Stimulated activated CD8-positive, alpha-beta memory T cell treated with anti-CD3 and anti-CD28 coated beads, Interleukin-15, amount 100 ng/mL, for 1 hour (primary cell): ENCODE measurements around the gene TMEM170A.
"Not testable (repeated sequence)": the region's sequence is repeated elsewhere in the genome, so short reads cannot be mapped to it uniquely, and the experiment has no call there.

ENCODE experiments used
- DNase-seq: peaks from one replicate; pipeline ENCODE4 v3.0.0-alpha.2; 2020; ENCODE audit warnings: low read depth

The TMEM170A gene

GRCh38 chr16:75481475-75481874 lies 17.0 kb upstream of the TMEM170A start:
- DNase-seq: no peak

- no peak for DNase-seq
These were observed 15.0 kb upstream of the TMEM170A start for GRCh38 chr16:75479421-75479990.

GRCh38 chr16:75478480-75479345 lies 14.2 kb upstream of the TMEM170A start:
- DNase-seq: no peak

DNA sequence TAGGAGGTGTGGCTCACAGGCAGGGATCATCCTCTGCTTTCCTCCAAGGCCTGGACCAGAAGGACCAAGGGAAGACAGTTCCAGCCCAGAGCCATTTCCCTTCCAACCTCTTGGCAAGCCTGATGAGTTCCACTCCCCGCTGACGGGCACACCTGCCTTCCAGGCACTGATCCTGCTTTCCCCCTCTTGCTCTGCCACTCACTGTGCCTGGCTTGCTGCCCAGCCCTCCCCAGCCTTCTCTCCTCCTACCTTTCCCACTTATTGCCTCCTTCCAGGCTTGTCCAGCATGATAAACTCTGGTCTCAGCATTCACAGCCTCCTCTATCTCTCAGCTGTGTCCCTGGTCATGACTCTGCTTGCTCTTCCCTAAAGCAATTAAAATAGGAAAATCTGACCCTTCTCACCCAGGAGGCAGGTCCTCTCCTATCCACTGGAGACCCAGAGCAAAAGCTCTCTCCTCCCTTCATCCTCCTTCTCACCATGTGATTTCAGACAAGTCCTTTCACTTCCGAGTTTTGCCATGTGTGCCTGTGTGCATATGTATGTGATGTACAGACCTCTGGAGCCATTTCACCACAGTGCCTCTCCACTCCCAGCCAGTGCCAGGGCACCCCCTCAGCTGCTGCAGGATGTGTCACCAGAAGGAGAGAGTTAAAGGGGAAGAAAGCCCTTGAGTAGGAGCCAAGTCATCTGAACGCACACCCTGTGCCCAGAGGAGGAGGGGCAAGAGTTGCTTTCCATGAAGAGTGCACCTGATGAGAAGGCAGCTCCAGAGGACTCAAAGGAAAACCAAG lies 13.4 kb upstream of the TMEM170A start:
- DNase-seq: no peak

DNA sequence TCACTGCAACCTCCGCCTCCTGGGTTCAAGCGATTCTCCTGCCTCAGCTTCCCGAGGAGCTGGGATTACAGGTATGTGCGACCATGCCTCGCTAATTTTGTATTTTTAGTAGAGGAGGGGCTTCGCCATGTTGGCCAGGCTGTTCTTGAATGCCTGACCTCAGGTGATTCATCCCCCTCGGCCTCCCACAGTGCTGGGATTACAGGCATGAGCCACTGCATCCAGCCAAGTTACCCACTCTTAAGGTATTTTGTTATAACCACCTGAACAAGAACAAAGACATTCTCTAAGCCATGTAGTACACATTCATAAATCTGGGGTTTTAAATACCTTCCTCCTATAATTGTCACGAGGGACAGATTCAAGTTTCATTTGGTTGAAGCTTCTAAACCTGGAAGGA lies 12.3 kb upstream of the TMEM170A start:
- no peak for DNase-seq

DNA sequence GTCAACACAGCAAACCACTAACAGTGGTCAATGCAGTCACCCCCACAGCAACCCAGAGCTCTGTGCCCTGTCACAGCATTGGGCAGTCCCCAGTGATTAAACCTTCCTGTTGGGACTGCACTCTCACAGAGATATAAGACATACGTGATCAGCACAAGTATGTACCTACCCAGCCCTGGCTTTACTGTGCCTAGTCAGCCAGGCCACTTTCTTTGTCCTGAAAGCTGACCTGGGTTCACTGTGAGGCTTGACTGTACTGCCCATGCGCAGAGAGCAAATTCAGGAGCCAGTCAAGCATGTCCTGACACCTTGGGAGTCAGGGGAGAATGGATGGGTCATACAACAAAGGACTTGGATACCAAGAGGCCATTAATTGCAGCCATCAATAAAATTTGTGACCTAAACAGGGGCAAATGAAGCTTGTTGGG lies 10.9 kb upstream of the TMEM170A start:
- DNase-seq: no peak

DNA sequence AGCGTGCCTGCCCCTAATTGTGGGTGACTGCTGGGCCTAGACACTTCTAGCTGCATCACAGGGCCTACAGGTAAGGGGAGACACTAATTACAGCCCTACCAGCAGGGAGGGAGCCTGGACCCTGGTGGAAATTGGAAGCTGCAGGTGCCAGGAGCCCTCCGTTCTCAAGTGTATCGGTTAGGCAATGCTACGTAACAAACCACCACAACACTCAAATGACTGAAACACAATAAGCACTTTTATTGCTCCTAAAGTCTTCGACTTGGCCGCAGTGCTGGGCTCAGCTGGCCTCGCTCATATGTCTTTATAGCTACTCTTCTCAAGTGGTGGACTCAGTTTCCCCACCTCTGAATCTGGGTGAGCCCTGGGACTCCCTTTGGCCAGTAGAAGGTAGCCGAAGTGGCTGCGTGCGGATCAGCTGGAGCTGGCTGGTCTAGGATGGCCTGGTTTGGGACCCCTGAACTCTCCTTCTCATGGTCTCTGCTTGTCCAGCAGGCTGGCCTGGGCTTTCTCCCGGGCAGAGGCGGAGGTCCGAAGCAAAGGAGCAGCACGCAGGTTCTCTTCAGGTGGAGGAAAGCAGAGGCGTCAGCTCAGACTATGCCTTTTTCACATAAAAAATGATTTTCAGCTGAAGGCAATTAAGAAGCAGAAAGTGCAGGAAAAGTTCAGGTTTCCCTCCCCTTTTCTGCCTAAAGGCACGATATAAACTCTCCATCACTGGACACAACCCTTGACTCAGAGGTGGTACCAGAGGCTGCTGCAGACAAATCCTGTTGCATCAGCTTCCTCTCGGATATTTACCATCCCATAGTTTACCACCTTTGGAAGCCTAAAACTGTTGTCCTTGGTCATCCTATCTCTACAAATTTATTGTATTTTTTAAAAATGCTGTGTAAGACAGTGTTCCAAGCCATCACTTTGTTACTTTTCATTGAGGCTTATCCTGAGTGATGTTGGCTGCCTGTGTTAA lies 8.7 kb upstream of the TMEM170A start:
- DNase-seq: no peak

GRCh38 chr16:75471723-75472633 lies 7.5 kb upstream of the TMEM170A start:
- DNase-seq: no peak

- DNase-seq: no peak
These were observed 2.3 kb upstream of the TMEM170A start for GRCh38 chr16:75466760-75467159.

DNA sequence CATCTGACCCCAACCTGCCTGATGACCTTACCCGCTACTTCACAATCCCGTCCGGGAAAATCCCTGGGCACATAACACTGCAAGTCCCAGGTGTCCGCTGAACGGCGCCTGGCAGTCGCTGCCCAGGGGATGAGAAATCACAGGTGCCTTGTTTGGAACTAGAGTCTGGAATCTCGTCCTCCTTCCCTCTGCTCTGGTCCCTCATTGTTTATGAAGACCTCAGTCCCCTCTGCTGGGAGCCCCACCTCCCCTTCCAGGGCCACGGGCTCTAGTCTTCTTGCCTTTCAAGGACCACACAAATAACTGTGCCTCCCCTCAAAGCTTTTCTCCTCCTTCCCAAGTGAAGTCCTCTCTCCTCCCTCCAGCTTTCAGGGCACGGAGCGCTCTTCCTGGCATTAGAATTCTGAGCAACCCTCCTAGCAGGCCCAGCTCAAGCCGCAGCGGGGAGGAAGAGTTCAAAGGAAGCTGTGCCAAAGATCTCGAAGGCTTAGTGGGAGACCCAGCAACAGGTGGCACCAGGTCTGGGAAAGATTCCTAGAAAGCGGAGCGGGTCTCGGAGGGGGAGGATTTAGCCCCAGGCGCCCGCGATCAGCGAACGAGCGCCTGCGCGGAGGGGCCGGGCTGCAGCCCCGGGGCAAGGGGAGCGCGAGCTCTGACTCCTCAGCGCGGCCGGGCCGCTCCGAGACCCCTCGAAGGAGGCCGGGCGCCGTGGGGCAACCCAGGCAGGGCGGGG lies 934 bp downstream of the TMEM170A start:
- not testable (repeated sequence) for DNase-seq

DNA sequence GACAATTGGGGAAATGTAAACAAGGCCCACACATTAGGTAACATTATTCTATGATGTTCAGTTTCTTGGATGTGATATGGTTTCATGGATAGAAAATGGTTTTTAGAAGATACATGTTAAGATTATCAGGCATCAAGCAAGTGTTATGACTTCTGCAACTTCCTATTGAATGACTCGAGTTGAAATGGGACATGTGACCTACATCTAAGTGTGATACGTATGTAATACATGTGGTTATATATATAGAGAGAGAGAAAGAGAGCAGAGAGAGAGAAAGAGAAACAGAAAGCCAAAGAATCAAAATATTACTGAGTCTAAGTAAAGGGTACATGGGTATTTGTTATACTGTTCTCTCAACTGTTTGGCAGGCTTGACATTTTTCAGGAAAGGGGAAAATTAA lies 1.7 kb downstream of the TMEM170A start:
- DNase-seq: no peak

- DNase-seq: no peak
These were observed 2.9 kb downstream of the TMEM170A start for GRCh38 chr16:75461575-75461974.

DNA sequence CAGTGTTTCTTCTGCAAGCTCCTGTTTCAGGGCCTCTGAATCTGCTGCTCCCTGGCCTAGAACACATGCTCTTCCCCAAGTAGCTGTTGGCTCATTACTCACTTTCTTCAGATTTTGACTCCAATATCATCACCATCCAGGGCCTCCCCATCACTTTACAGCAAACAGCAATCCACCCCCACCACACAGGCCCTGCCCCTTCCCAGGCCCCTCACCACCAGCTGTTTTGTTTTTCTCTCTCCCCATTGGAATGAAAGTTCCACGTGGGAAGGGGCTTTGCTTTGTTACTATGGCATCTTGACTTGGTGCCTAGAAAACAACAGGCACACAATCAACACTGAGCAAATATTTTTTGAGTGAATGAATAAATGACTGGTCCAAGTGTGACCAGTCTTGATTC lies 4.0 kb downstream of the TMEM170A start:
- no peak for DNase-seq

DNA sequence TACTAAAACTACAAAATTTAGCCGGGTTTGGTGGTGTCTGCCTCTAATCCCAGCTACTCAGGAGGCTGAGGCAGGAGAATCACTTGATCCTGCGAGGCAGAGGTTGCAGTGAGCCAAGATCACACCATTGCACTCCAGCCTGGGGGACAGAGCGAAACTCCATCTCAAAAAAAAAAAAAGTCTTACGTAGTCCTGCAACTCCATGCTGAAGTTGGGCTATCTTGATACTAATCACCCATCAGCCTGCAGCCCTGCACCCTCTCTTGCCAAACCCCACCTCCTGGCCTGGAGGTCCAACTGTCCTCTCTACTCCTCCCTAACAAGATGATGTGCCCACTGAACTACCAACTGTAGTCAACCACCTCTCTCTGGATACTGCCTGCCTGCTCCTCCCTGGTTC lies 4.8 kb downstream of the TMEM170A start:
- DNase-seq: no peak

- DNase-seq: no peak
These were observed 6.0 kb downstream of the TMEM170A start for GRCh38 chr16:75458439-75458838.

DNA sequence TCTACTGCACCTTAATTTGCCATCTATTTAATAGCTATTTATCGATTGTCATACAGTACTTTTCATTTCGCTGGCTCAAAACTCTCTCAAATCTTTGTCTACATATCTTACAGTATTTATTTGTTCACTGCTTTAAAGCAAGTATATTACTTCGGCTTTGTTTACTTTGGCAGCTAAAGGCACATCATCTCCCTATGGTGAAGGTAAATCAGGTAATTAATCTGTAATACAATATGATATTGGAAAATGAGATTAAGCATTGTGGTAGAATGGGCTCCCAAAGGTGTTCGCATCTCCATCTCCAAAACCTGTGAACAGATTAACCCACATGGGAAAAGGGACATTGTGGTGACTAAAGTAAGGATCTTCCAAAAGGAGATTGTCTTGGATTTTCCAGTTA lies 6.5 kb downstream of the TMEM170A start:
- DNase-seq: no peak

DNA sequence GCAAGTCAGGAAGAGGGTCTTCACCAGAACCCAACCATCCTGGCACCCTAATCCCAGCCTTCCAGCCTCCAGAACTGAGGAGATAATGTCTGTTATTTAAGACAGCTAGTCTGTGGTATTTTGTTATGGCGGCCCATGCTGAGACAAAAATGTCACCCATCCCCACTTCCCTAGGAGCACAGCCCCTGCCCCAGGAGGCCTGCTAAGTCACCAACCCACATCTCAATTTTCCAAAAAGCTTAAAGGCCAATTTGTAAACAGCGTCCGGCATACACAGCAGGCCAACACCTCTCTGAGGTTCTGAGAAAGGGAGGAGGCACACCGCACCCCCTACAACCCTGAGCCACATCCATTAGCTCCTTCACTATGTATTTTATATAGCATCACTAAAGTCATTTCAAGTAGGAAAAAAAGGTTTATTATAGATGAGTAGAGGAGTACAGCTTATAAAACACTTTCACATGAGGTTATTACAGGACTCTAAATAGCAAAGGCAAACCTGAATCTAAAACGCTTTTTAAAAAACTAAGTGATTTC lies 6.9 kb downstream of the TMEM170A start:
- DNase-seq: no peak

GRCh38 chr16:75456971-75457370 lies 7.5 kb downstream of the TMEM170A start:
- DNase-seq: no peak

- not testable (repeated sequence) for DNase-seq
These were observed 8.0 kb downstream of the TMEM170A start for GRCh38 chr16:75456486-75456885.

GRCh38 chr16:75455677-75456076 lies 8.8 kb downstream of the TMEM170A start:
- no peak for DNase-seq
